OCI-LY7 (cell line): ENCODE data around the gene FNIP1.
"Not testable (repeated sequence)": the region's sequence is repeated elsewhere in the genome, so short reads cannot be mapped to it uniquely, and the experiment has no call there.

Experiments used
- CTCF ChIP-seq: fragments of 200-600 bp; sonication (generic); conservative IDR thresholded peaks from 2 replicates; pipeline ENCODE4 v1.5.1; 2014; ENCODE audit warnings: mild to moderate bottlenecking, antibody characterized with exemption, low read length, moderate library complexity, mixed read lengths
- EZH2phosphoT487 ChIP-seq: fragments of 200-600 bp; sonication (generic); IDR thresholded peaks from 2 replicates; pipeline ENCODE4 v1.6.1; 2018; ENCODE audit warnings: low read depth, borderline replicate concordance, mild to moderate bottlenecking, mixed run types, antibody characterized with exemption, low read length, moderate library complexity, mixed read lengths

DNA sequence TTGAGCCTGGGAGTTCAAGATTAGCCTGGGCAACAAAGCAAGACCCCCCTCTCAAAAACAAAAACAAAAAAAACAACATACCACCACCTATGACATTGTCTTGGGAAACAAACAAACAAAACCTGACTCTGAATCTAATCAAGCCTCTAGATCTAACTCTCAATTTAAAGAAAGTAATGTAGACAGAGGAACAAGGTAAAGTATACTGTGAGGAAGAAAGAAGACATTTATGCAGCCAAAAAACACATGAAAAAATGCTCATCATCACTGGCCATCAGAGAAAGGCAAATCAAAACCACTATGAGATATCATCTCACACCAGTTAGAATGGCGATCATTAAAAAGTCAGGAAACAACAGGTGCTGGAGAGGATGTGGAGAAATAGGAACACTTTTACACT, 18.7 kb downstream of the FNIP1 start:
- TF ChIP-seq CTCF, EZH2phosphoT487: not testable (repeated sequence)
